PC-3 (cell line): ENCODE results near the gene TTC8. TPM values are rescaled to one million over a fixed set of nuclear protein-coding genes. Genes with fewer than 3 reads are reported as not detected.
"Not testable (repeated sequence)": the region's sequence is repeated elsewhere in the genome, so short reads cannot be mapped to it uniquely, and the experiment has no call there.

Experiments used
- ATAC-seq: fragments of 200-7000 bp; cut with Tn5 transposase; 2 replicates; pipeline ENCODE4 v1.9.1; 2020; ENCODE audit warnings: mild to moderate bottlenecking, moderate library complexity
- BruUV-seq: library from RNA; stranded (reverse); fragments of 400-500 nt; replicated peaks from 2 replicates; lab custom pipeline; 2021; lab: Mats Ljungman, UMichigan
- CTCF ChIA-PET: fragments of 300-600 bp; sonication (Branson Sonifier 250); formaldehyde crosslinking; loops from one replicate; lab custom pipeline; 2022; ENCODE audit warnings: antibody characterized with exemption; lab: Charles Lee
- POLR2A ChIA-PET: fragments of 300-600 bp; sonication (Branson Sonifier 250); formaldehyde crosslinking; loops from one replicate; lab custom pipeline; 2022; ENCODE audit warnings: antibody characterized with exemption; ENCODE audit not compliant: unreplicated experiment; lab: Charles Lee
- DNase-seq: peaks from one replicate; pipeline ENCODE4 v3.0.0-alpha.2; 2015
- H2AFZ ChIP-seq: fragments of 300-600 bp; sonication (generic); 2 replicates; pipeline ENCODE4 v1.6.0; 2016; ENCODE audit warnings: antibody characterized with exemption, low read length
- H3F3A ChIP-seq: fragments of 300-600 bp; sonication (generic); one replicate; pipeline ENCODE4 v1.6.0; 2017; ENCODE audit warnings: antibody characterized with exemption, low read length, control low read depth, mild to moderate bottlenecking; ENCODE audit not compliant: unreplicated experiment
- H3K27ac ChIP-seq: fragments of 300-600 bp; sonication (generic); 2 replicates; pipeline ENCODE4 v1.5.1; 2016; ENCODE audit warnings: mild to moderate bottlenecking, low read length
- H3K27me3 ChIP-seq: fragments of 300-600 bp; sonication (generic); 2 replicates; pipeline ENCODE4 v1.6.1; 2016; ENCODE audit warnings: low read length, mixed read lengths
- H3K36me3 ChIP-seq: fragments of 300-600 bp; sonication (generic); 2 replicates; pipeline ENCODE4 v1.6.1; 2016; ENCODE audit warnings: low read depth, mixed run types, low read length, mixed read lengths
- H3K4me1 ChIP-seq: fragments of 300-600 bp; sonication (generic); 2 replicates; pipeline ENCODE4 v1.5.1; 2016; ENCODE audit warnings: low read length; ENCODE audit not compliant: insufficient read depth
- H3K4me2 ChIP-seq: fragments of 300-600 bp; sonication (generic); 2 replicates; pipeline ENCODE4 v1.6.0; 2016; ENCODE audit warnings: low read length
- H3K4me3 ChIP-seq: fragments of 300-600 bp; sonication (generic); 2 replicates; pipeline ENCODE4 v1.5.1; 2016; ENCODE audit warnings: mild to moderate bottlenecking, low read length, mixed read lengths
- H3K79me2 ChIP-seq: fragments of 300-600 bp; sonication (generic); 2 replicates; pipeline ENCODE4 v1.6.1; 2017; ENCODE audit warnings: low read length, mixed read lengths
- H3K9ac ChIP-seq: fragments of 300-600 bp; sonication (generic); 2 replicates; pipeline ENCODE4 v1.6.0; 2016; ENCODE audit warnings: mild to moderate bottlenecking, low read length
- H3K9me2 ChIP-seq: fragments of 300-600 bp; sonication (generic); replicated peaks from 2 replicates; pipeline ENCODE4 v1.6.1; 2016; ENCODE audit warnings: mixed run types, low read length, mixed read lengths
- H3K9me3 ChIP-seq: fragments of 300-600 bp; sonication (generic); 2 replicates; pipeline ENCODE4 v1.6.1; 2016; ENCODE audit warnings: low read length, mixed read lengths
- H4K20me1 ChIP-seq: fragments of 300-600 bp; sonication (generic); 2 replicates; pipeline ENCODE4 v1.6.1; 2016; ENCODE audit warnings: low read length, mixed read lengths
- EZH2 ChIP-seq: fragments of 300-600 bp; sonication (generic); IDR thresholded peaks from one replicate; pipeline ENCODE4 v1.6.1; 2017; ENCODE audit warnings: antibody characterized with exemption, mild to moderate bottlenecking, low read length; ENCODE audit not compliant: unreplicated experiment
- EZH2phosphoT487 ChIP-seq: fragments of 300-600 bp; sonication (generic); IDR thresholded peaks from 2 replicates; pipeline ENCODE4 v1.6.1; 2018; ENCODE audit warnings: mild to moderate bottlenecking, antibody characterized with exemption, low read length, borderline replicate concordance
- intact Hi-C: fragments of 100-400 bp; cut with micrococcal nuclease; formaldehyde crosslinking; loops from 2 replicates; pipeline ENCODE4 v1.9.0; 2023
- total RNA-seq: library from RNA; depleted of rRNA; stranded (reverse); fragments of >200 nt; gene quantifications from 2 replicates; pipeline ENCODE4 v1.2.3, GENCODE V29; 2014
- TF ChIP-seq, protein P1 (sequence below): fragments of 300-600 bp; sonication (generic); conservative IDR thresholded peaks from 2 replicates; pipeline ENCODE4 v1.5.1; 2017; ENCODE audit warnings: antibody characterized with exemption, low read depth, mild to moderate bottlenecking, low read length

The TTC8 gene
- total RNA-seq, 1 experiment from 2014 or later, result 24.8 TPM

DNA sequence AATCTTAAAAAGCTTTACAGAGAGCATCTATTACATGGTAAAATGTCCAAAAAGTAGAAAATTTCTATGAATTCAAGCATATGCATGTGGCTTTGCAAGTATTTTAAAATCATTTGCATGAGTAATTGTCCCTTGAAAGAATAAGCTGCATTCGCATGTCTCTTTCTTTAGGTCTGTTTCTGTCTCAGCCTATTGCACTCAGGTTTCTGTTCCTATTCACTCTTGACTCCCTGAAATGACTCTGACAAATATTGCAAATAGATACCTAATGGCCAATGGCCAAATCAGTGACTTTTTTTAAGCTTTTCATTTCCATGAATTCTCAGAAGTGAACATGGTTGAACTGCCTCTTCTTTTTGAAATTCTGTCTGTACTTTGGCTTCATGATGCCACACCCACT, 6.4 kb upstream of the TTC8 start:
- Histone ChIP-seq H4K20me1 (no peaks in the 10 kb centered on the region), H3K9me3 (no peaks in the 10 kb centered on the region), H3K36me3 (no peaks in the 10 kb centered on the region), H3F3A (no peaks in the 10 kb centered on the region), H3K27me3 (no peaks in the 10 kb centered on the region), H3K4me3 (no peak overlapping the region), H3K79me2 (no peaks in the 10 kb centered on the region), H3K4me2 (no peak overlapping the region), H3K4me1 (0 out of 2 replicates have a peak, but pooled peaks cover 1% of the 10 kb centered on the region), H3K9ac (no peak overlapping the region), H3K27ac (no peak overlapping the region), H3K9me2 (no peaks in the 10 kb centered on the region), H2AFZ (no peak overlapping the region)
- no TSS peak for BruUV-seq
- intact Hi-C loops, result no loop called here
- CTCF ChIA-PET, result no interaction called here
- POLR2A ChIA-PET, result no interaction called here
- ATAC-seq, result no peak
- TF ChIP-seq, protein P1, sequence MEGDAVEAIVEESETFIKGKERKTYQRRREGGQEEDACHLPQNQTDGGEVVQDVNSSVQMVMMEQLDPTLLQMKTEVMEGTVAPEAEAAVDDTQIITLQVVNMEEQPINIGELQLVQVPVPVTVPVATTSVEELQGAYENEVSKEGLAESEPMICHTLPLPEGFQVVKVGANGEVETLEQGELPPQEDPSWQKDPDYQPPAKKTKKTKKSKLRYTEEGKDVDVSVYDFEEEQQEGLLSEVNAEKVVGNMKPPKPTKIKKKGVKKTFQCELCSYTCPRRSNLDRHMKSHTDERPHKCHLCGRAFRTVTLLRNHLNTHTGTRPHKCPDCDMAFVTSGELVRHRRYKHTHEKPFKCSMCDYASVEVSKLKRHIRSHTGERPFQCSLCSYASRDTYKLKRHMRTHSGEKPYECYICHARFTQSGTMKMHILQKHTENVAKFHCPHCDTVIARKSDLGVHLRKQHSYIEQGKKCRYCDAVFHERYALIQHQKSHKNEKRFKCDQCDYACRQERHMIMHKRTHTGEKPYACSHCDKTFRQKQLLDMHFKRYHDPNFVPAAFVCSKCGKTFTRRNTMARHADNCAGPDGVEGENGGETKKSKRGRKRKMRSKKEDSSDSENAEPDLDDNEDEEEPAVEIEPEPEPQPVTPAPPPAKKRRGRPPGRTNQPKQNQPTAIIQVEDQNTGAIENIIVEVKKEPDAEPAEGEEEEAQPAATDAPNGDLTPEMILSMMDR, result no peak
- no peak for TF ChIP-seq EZH2
- TF ChIP-seq EZH2phosphoT487, result no peak
- no peak for DNase-seq

DNA sequence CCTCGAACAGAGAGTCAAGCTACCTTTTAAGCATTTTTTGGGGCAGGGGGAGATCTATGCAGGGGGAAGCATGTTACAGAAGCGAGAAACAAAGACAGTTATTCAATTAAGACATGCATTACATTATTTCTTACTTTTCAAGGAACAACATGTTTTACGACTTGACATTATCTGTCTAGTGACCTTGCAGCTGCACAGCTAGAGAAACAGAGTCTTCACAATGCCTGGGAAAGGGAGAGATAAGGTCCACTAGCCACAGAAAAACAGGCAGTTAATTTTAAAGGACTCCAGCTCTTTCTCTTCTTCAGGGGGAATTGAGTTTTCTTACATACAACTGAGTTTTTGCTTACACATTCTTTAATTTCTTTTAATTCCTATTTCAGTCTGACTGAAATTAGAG, 4.8 kb upstream of the TTC8 start:
- H3K4me1 ChIP-seq, H3K27ac ChIP-seq, POLR2A ChIA-PET, ATAC-seq, H3K36me3 ChIP-seq, H2AFZ ChIP-seq, H3F3A ChIP-seq, H3K9me3 ChIP-seq, CTCF ChIA-PET, H3K4me2 ChIP-seq, H3K4me3 ChIP-seq, H3K9ac ChIP-seq, H3K27me3 ChIP-seq, H4K20me1 ChIP-seq, DNase-seq, H3K9me2 ChIP-seq, H3K79me2 ChIP-seq, BruUV-seq, intact Hi-C loops: not testable (repeated sequence)

DNA sequence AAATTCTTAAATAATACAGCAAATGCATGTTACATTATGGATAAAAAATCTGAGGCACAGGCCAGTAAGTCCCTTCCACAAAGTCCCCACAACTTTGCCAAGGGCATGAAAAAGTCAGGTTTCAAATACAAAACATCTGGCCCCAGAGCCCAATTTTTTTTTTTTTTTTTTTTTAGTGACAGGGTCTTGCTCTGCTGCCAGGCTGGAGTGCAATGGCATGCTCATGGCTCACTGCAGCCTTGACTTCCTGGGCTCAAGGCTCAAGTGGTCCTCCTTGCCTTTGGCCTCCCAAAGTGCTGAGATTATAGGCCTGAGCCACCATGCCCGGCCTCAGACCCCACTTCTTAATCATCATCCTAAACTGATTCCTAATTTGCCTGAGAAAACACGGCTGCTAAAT, 3.1 kb upstream of the TTC8 start:
- no peaks in the 10 kb centered on the region for H3K9me2 ChIP-seq
- H3F3A ChIP-seq, result no peaks in the 10 kb centered on the region
- H4K20me1 ChIP-seq, result no peaks in the 10 kb centered on the region
- DNase-seq (no peak), ATAC-seq (no peak)
- H3K4me2 ChIP-seq, result no peak overlapping the region
- TF ChIP-seq EZH2phosphoT487 (no peak), EZH2 (no peak)
- TF ChIP-seq, protein P1, result no peak
- H3K27ac ChIP-seq, result no peak overlapping the region
- BruUV-seq, result no TSS peak
- no peak overlapping the region for H3K4me3 ChIP-seq
- H2AFZ ChIP-seq, result 0 out of 2 replicates have a peak overlapping the region, but pooled peaks have one; percentile 25
- no peaks in the 10 kb centered on the region for H3K36me3 ChIP-seq
- H3K4me1 ChIP-seq, result peaks cover 15% of the 10 kb centered on the region
- intact Hi-C loops, result no loop called here
- H3K9me3 ChIP-seq, result no peaks in the 10 kb centered on the region
- H3K27me3 ChIP-seq, result no peaks in the 10 kb centered on the region
- H3K79me2 ChIP-seq, result peaks cover 11% of the 10 kb centered on the region
- ChIA-PET CTCF (no interaction called here), POLR2A (no interaction called here)
- H3K9ac ChIP-seq, result no peak overlapping the region
